A549 (cell line): ENCODE measurements around the gene UNC13C.

Source experiments
- CHD4 ChIP-seq: fragments of 200-600 bp; sonication (generic); IDR thresholded peaks from 2 replicates; pipeline ENCODE4 v1.6.1; 2016; ENCODE audit warnings: antibody characterized with exemption, mild to moderate bottlenecking, borderline replicate concordance
- CTCF ChIP-seq: fragments of >200 bp; sonication (Bioruptor Twin); formaldehyde crosslinking; IDR thresholded peaks from 3 replicates; pipeline ENCODE4 v1.5.1; 2016
- ELK1 ChIP-seq: fragments of 150-350 bp; IDR thresholded peaks from 2 replicates; pipeline ENCODE4 v1.6.1; 2014; ENCODE audit warnings: low read depth, mild to moderate bottlenecking, low read length
- KDM5A ChIP-seq: fragments of 200-600 bp; sonication (generic); IDR thresholded peaks from 2 replicates; pipeline ENCODE4 v1.6.1; 2016; ENCODE audit warnings: antibody characterized with exemption, mild to moderate bottlenecking
- MAX ChIP-seq: IDR thresholded peaks from 2 replicates; pipeline ENCODE4 v1.6.1; 2012
- NPAS2 ChIP-seq: fragments of 250-450 bp; sonication (Bioruptor Pico); IDR thresholded peaks from 2 replicates; pipeline ENCODE4 v1.8.0; 2022; ENCODE audit warnings: mild to moderate bottlenecking, moderate library complexity, borderline replicate concordance
- NR3C1 ChIP-seq: fragments of >200 bp; sonication (Bioruptor Twin); formaldehyde crosslinking; IDR thresholded peaks from 3 replicates; pipeline ENCODE4 v1.6.1; 2017
- POLR2A ChIP-seq: IDR thresholded peaks from 2 replicates; pipeline ENCODE4 v1.6.1; 2012; ENCODE audit warnings: mild to moderate bottlenecking, low read length

DNA sequence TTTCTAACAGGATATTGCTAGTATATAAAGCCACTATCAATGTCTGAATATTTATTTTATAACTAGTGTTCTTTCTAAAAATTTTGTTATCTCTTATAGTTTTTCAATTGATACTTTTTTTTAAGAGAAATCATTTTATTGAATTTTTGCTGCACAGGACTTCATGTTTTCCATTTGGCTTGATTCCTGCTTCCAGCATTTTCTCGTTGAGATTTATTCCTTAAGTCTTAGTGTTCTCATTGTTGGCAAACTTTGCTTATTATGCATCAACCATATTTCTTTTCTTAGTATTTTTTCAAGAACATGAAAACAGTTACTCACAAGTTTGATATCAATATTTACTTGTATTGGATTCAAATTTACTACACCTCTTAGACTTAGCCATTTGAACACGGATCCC, 113.4 kb downstream of the UNC13C start:
- TF ChIP-seq CHD4 (no peak), CTCF (no peak), NPAS2 (CRISPR knock-in tag) (no peak), NR3C1 (no peak), KDM5A (no peak), ELK1 (no peak), POLR2A (no peak), MAX (no peak)
